Endothelial cell of umbilical vein (primary cell): ENCODE results near the gene ZBTB7B. TPM values are rescaled to one million over a fixed set of nuclear protein-coding genes. Genes with fewer than 3 reads are reported as not detected.

ENCODE experiments used
- BruUV-seq: library from RNA; stranded (reverse); fragments of 400-500 nt; replicated peaks from 2 replicates; lab custom pipeline; 2021; lab: Mats Ljungman, UMichigan
- CTCF ChIA-PET: fragments of 300-600, 350-600 bp; sonication (Branson Sonifier 250); formaldehyde crosslinking; loops from one replicate; lab custom pipeline; 2021; ENCODE audit warnings: antibody characterized with exemption, inconsistent platforms; lab: Charles Lee
- POLR2A ChIA-PET: fragments of 300-600, 350-600 bp; sonication (Branson Sonifier 250); formaldehyde crosslinking; loops from one replicate; lab custom pipeline; 2021; ENCODE audit warnings: antibody characterized with exemption, inconsistent platforms; lab: Charles Lee
- DNase-seq: peaks from one replicate; pipeline ENCODE4 v3.0.0-alpha.2; 2011; ENCODE audit warnings: low read depth, low spot score
- FAIRE-seq: peaks from 2 replicates; lab custom pipeline; 2011; peaks lifted over from hg19 to GRCh38; lab: Jason Lieb, UNC
- H2AFZ ChIP-seq: 2 replicates; pipeline ENCODE4 v1.6.0; 2012; ENCODE audit warnings: low read depth, low read length, control low read depth, inconsistent platforms
- H3K27ac ChIP-seq: 2 replicates; pipeline ENCODE4 v1.5.1; 2011; ENCODE audit warnings: low read depth, mild to moderate bottlenecking, control low read depth, low read length, moderate library complexity; ENCODE audit not compliant: insufficient read depth
- H3K27me3 ChIP-seq, 2 experiments: 2 replicates each; pipeline versions ENCODE4 v1.6.0 to v1.6.1; 2011; ENCODE audit warnings: low read length in 2 of 2, mixed read lengths in 1 of 2; ENCODE audit not compliant: control insufficient read depth in 2 of 2, insufficient read depth in 2 of 2
- H3K36me3 ChIP-seq, 2 experiments: 2 replicates in 1 of 2; 3 replicates in 1 of 2; pipeline ENCODE4 v1.5.1; 2011; ENCODE audit warnings: low read length in 2 of 2, mild to moderate bottlenecking in 1 of 2, moderate library complexity in 1 of 2; ENCODE audit not compliant: control insufficient read depth in 2 of 2, insufficient read depth in 2 of 2; ENCODE audit errors: extremely low read depth in 1 of 2
- H3K4me1 ChIP-seq: 3 replicates; pipeline ENCODE4 v1.5.1; 2011; ENCODE audit warnings: mild to moderate bottlenecking, low read length; ENCODE audit not compliant: control insufficient read depth, insufficient read depth; ENCODE audit errors: extremely low read depth
- H3K4me2 ChIP-seq: 2 replicates; pipeline ENCODE4 v1.6.1; 2011; ENCODE audit warnings: low read length, control low read depth, mixed read lengths; ENCODE audit not compliant: insufficient read depth
- H3K4me3 ChIP-seq, 3 experiments: fragments of 200-600 bp in 1 of 3; sonication (generic), shearing (Covaris generic) in 1 of 3; replicated peaks in 1 of 3; 2 replicates each; pipeline ENCODE4 v1.5.1; 2011 to 2016; ENCODE audit warnings: control low read depth in 3 of 3, low read length in 3 of 3, mild to moderate bottlenecking in 2 of 3, inconsistent platforms in 1 of 3, low read depth in 1 of 3, moderate library complexity in 1 of 3; ENCODE audit not compliant: insufficient read depth in 1 of 3
- H3K79me2 ChIP-seq: 2 replicates; pipeline ENCODE4 v1.6.0; 2012; ENCODE audit warnings: low read length, inconsistent platforms; ENCODE audit not compliant: control insufficient read depth, insufficient read depth
- H3K9ac ChIP-seq: replicated peaks from 2 replicates; pipeline ENCODE3; 2011; ENCODE audit warnings: low read length, control low read depth; ENCODE audit not compliant: insufficient read depth; ENCODE audit errors: extremely low read depth
- H3K9me1 ChIP-seq: replicated peaks from 3 replicates; pipeline ENCODE4 v1.6.0; 2011; ENCODE audit warnings: mild to moderate bottlenecking, low read length; ENCODE audit not compliant: control insufficient read depth, insufficient read depth; ENCODE audit errors: extremely low read depth
- H3K9me3 ChIP-seq: replicated peaks from 2 replicates; pipeline ENCODE4 v1.5.1; 2012; ENCODE audit warnings: low read length, inconsistent platforms; ENCODE audit not compliant: control insufficient read depth, insufficient read depth
- H4K20me1 ChIP-seq: replicated peaks from 2 replicates; pipeline ENCODE3; 2011; ENCODE audit warnings: mild to moderate bottlenecking, low read length; ENCODE audit not compliant: control insufficient read depth, insufficient read depth; ENCODE audit errors: extremely low read depth
- CTCF ChIP-seq, 2 donors: IDR thresholded peaks; 1 replicate in 1 of 2; 2 replicates in 1 of 2; pipeline ENCODE4 v1.5.1; 2011; ENCODE audit warnings: low read length in 2 of 2, mild to moderate bottlenecking in 2 of 2, moderate library complexity in 2 of 2, control low read depth in 1 of 2, inconsistent platforms in 1 of 2, low read depth in 1 of 2; ENCODE audit not compliant: insufficient read depth in 1 of 2; ENCODE audit errors: extremely low read depth in 1 of 2
- EZH2 ChIP-seq: IDR thresholded peaks from 2 replicates; pipeline ENCODE4 v1.6.1; 2012; ENCODE audit warnings: borderline replicate concordance, low read depth, mild to moderate bottlenecking, moderate library complexity, low read length, inconsistent platforms; ENCODE audit not compliant: severe bottlenecking
- FOS ChIP-seq: IDR thresholded peaks from 2 replicates; pipeline ENCODE4 v1.6.1; 2011; ENCODE audit warnings: mild to moderate bottlenecking, low read length, moderate library complexity, borderline replicate concordance; ENCODE audit not compliant: insufficient read depth
- GATA2 ChIP-seq: IDR thresholded peaks from 2 replicates; pipeline ENCODE4 v1.7.0; 2011; ENCODE audit warnings: low read depth, mild to moderate bottlenecking, moderate library complexity, mixed read lengths, low read length; ENCODE audit not compliant: insufficient read length, insufficient read depth
- JUN ChIP-seq: IDR thresholded peaks from 2 replicates; pipeline ENCODE4 v1.6.1; 2011; ENCODE audit warnings: borderline replicate concordance, low read depth; ENCODE audit not compliant: insufficient read length, insufficient read depth
- MAX ChIP-seq: IDR thresholded peaks from 2 replicates; pipeline ENCODE4 v1.6.1; 2011; ENCODE audit not compliant: insufficient read depth, insufficient read length
- MYC ChIP-seq: IDR thresholded peaks from one replicate; pipeline ENCODE4 v1.6.1; 2011; ENCODE audit warnings: mild to moderate bottlenecking, low read depth, low read length
- POLR2A ChIP-seq: IDR thresholded peaks from 2 replicates; pipeline ENCODE4 v1.6.1; 2012; ENCODE audit warnings: low read depth, mild to moderate bottlenecking, control low read depth, low read length
- POLR2AphosphoS5 ChIP-seq: IDR thresholded peaks from 2 replicates; pipeline ENCODE4 v1.6.1; 2012; ENCODE audit warnings: low read depth, mild to moderate bottlenecking, control low read depth, low read length, moderate library complexity; ENCODE audit not compliant: insufficient read depth
- dilution Hi-C: fragments of 300-500 bp; cut with MboI; formaldehyde crosslinking; loops from one replicate; pipeline ENCODE4 v1.15.0; 2019; ENCODE audit warnings: low sequenced_read_pairs; ENCODE audit not compliant: extremely low pct_ligation_motif_present
- intact Hi-C: fragments of 100-400 bp; cut with micrococcal nuclease; formaldehyde crosslinking; loops from one replicate; pipeline ENCODE4 v1.10.0; 2022
- polyA plus RNA-seq, 4 experiments: library from polyadenylated mRNA; depleted of rRNA in 3 of 4; stranded (reverse) in 3 of 4; unstranded in 1 of 4; fragments of >200 nt; gene quantifications; 2 replicates each; pipeline versions ENCODE4 v1.2.1 to v1.2.3, GENCODE V29; 2011 to 2012; ENCODE audit warnings: missing spikeins in 1 of 4
- total RNA-seq: library from RNA; stranded (reverse); gene quantifications from 2 replicates; pipeline ENCODE4 v1.2.3, GENCODE V29; 2021

ZBTB7B gene
- total and polyA plus RNA-seq, 2 donors (not counting 3 experiments of a cell fraction or from before 2014, with no cell fraction given): 20.0 to 26.2 TPM

GRCh38 chr1:155005076-155006011 lies 2.7 kb downstream of the ZBTB7B start:
- Histone ChIP-seq H3K36me3 (no peaks in the 10 kb centered on the region), H3K4me3 (no peak overlapping the region), H3K4me2 (no peak overlapping the region), H4K20me1 (no peaks in the 10 kb centered on the region), H2AFZ (no peak overlapping the region), H3K27me3 (no peaks in the 10 kb centered on the region), H3K79me2 (peaks cover 16% of the 10 kb centered on the region), H3K4me1 (peaks cover 17% of the 10 kb centered on the region), H3K27ac (no peak overlapping the region), H3K9ac (no peak overlapping the region), H3K9me3 (no peaks in the 10 kb centered on the region), H3K9me1 (no peaks in the 10 kb centered on the region)
- POLR2A ChIA-PET: interaction anchor here (0.6 kb wide), 2 partner anchors 10 to 1114 kb away, joined by 4 to 6 read pairs; no protein-coding TSS in a partner anchor
- no peak for TF ChIP-seq MYC
- TF ChIP-seq POLR2AphosphoS5: no peak
- no peak for TF ChIP-seq GATA2
- no peak for TF ChIP-seq JUN
- no peak for TF ChIP-seq MAX
- TF ChIP-seq POLR2A: no peak
- no peak for TF ChIP-seq EZH2
- TF ChIP-seq FOS: no peak
- no peak for TF ChIP-seq CTCF (IDR thresholded peaks at IDR 0.05; ENCODE audit: extremely low read depth in 1 of 2, insufficient read depth in 1 of 2, low read depth in 1 of 2, low read length in 2 of 2)
- intact Hi-C loops: no loop called here
- no TSS peak for BruUV-seq
- FAIRE-seq (no peak), DNase-seq (no peak)
- dilution Hi-C loops: no loop called here
- CTCF ChIA-PET: interaction anchor here (1.1 to 6.5 kb wide), 4 partner anchors 9 to 39 kb away, joined by 3 to 87 read pairs (median 24); no protein-coding TSS in a partner anchor
